IMR-90 (cell line): Measurements from ENCODE around the gene CTAGE1. TPM values are rescaled to one million over a fixed set of nuclear protein-coding genes. Genes with fewer than 3 reads are reported as not detected.

Source experiments
- ATAC-seq: fragments of 200-7000 bp; cut with Tn5 transposase; 2 replicates; pipeline ENCODE4 v1.9.1; 2020; ENCODE audit warnings: low read depth, mild to moderate bottlenecking, moderate library complexity
- BruUV-seq: library from RNA; stranded (reverse); fragments of 400-500 nt; replicated peaks from 2 replicates; lab custom pipeline; 2021; lab: Mats Ljungman, UMichigan
- CTCF ChIA-PET: fragments of 300-600 bp; formaldehyde crosslinking; extraction: SDS; loops from one replicate; lab custom pipeline; 2021; ENCODE audit warnings: antibody characterized with exemption; lab: Yijun Ruan, JAX
- POLR2A ChIA-PET: fragments of 300-600 bp; sonication (Branson Sonifier 250); formaldehyde crosslinking; loops from one replicate; lab custom pipeline; 2022; ENCODE audit warnings: antibody characterized with exemption; ENCODE audit not compliant: unreplicated experiment; lab: Charles Lee
- DNase-seq: peaks from one replicate; pipeline ENCODE4 v3.0.0; 2013
- H2AFZ ChIP-seq: replicated peaks from 2 replicates; pipeline ENCODE3; 2013; ENCODE audit warnings: low read length, mild to moderate bottlenecking; ENCODE audit not compliant: poor library complexity
- H2AK5ac ChIP-seq: 2 replicates; pipeline ENCODE4 v1.6.1; 2013; ENCODE audit warnings: low read depth, low read length, inconsistent platforms
- H2AK9ac ChIP-seq: replicated peaks from 2 replicates; pipeline ENCODE3; 2013; ENCODE audit warnings: mild to moderate bottlenecking, low read depth, low read length, moderate library complexity; ENCODE audit not compliant: poor library complexity
- H2BK120ac ChIP-seq: 2 replicates; pipeline ENCODE4 v1.6.1; 2013; ENCODE audit warnings: low read depth, low read length, inconsistent platforms
- H2BK15ac ChIP-seq: 3 replicates; pipeline ENCODE4 v1.6.1; 2013; ENCODE audit warnings: low read depth, low read length, inconsistent platforms
- H2BK20ac ChIP-seq: 2 replicates; pipeline ENCODE4 v1.6.1; 2013; ENCODE audit warnings: low read depth, mild to moderate bottlenecking, inconsistent platforms, low read length, moderate library complexity
- H2BK5ac ChIP-seq: 2 replicates; pipeline ENCODE4 v1.6.1; 2013; ENCODE audit warnings: mild to moderate bottlenecking, low read depth, low read length, inconsistent platforms; ENCODE audit not compliant: poor library complexity, severe bottlenecking
- H3K14ac ChIP-seq: replicated peaks from 2 replicates; pipeline ENCODE4 v1.6.1; 2013; ENCODE audit warnings: low read depth, low read length, inconsistent platforms
- H3K18ac ChIP-seq: 2 replicates; pipeline ENCODE4 v1.6.1; 2013; ENCODE audit warnings: low read depth, low read length, control low read depth
- H3K23ac ChIP-seq: 2 replicates; pipeline ENCODE4 v1.6.1; 2013; ENCODE audit warnings: low read depth, low read length, inconsistent platforms
- H3K27ac ChIP-seq: 2 replicates; pipeline ENCODE4 v1.5.1; 2013; ENCODE audit warnings: mild to moderate bottlenecking, control low read depth, low read length; ENCODE audit not compliant: insufficient read depth
- H3K27me3 ChIP-seq: 2 replicates; pipeline ENCODE4 v1.6.1; 2013; ENCODE audit warnings: low read length; ENCODE audit not compliant: control insufficient read depth, insufficient read depth
- H3K36me3 ChIP-seq: 2 replicates; pipeline ENCODE4 v1.6.1; 2013; ENCODE audit warnings: low read length, mixed read lengths; ENCODE audit not compliant: control insufficient read depth, insufficient read depth
- H3K4ac ChIP-seq: 2 replicates; pipeline ENCODE4 v1.6.1; 2013; ENCODE audit warnings: low read depth, low read length, inconsistent platforms
- H3K4me1 ChIP-seq: 2 replicates; pipeline ENCODE4 v1.6.1; 2013; ENCODE audit warnings: low read length, mixed read lengths; ENCODE audit not compliant: control insufficient read depth, insufficient read depth
- H3K4me2 ChIP-seq: 2 replicates; pipeline ENCODE4 v1.6.1; 2013; ENCODE audit warnings: low read depth, mild to moderate bottlenecking, control low read depth, low read length, moderate library complexity
- H3K4me3 ChIP-seq: 2 replicates; pipeline ENCODE4 v1.5.1; 2013; ENCODE audit warnings: low read depth, mild to moderate bottlenecking, control low read depth, low read length, moderate library complexity; ENCODE audit not compliant: insufficient read depth
- H3K56ac ChIP-seq: 2 replicates; pipeline ENCODE4 v1.6.1; 2013; ENCODE audit warnings: low read length, inconsistent platforms; ENCODE audit not compliant: insufficient read depth; ENCODE audit errors: extremely low read depth
- H3K79me1 ChIP-seq, 2 experiments: 2 replicates each; pipeline ENCODE4 v1.6.1; 2013; ENCODE audit warnings: low read length in 2 of 2, inconsistent platforms in 1 of 2, low read depth in 1 of 2
- H3K9ac ChIP-seq: 2 replicates; pipeline ENCODE4 v1.6.1; 2013; ENCODE audit warnings: low read depth, low read length, control low read depth
- H3K9me1 ChIP-seq: 2 replicates; pipeline ENCODE4 v1.6.1; 2013; ENCODE audit warnings: low read length, inconsistent platforms; ENCODE audit not compliant: insufficient read depth
- H3K9me3 ChIP-seq: 2 replicates; pipeline ENCODE4 v1.6.1; 2013; ENCODE audit warnings: low read length; ENCODE audit not compliant: control insufficient read depth, insufficient read depth
- H4K20me1 ChIP-seq: 2 replicates; pipeline ENCODE4 v1.6.1; 2013; ENCODE audit warnings: low read length, inconsistent platforms; ENCODE audit not compliant: insufficient read depth
- H4K5ac ChIP-seq: 2 replicates; pipeline ENCODE4 v1.6.1; 2013; ENCODE audit warnings: mild to moderate bottlenecking, low read depth, low read length, control low read depth
- H4K8ac ChIP-seq, 2 experiments: 2 replicates each; pipeline ENCODE4 v1.6.1; 2013; ENCODE audit warnings: low read depth in 2 of 2, low read length in 2 of 2, control low read depth in 1 of 2, inconsistent platforms in 1 of 2
- H4K91ac ChIP-seq: 2 replicates; pipeline ENCODE4 v1.6.1; 2013; ENCODE audit warnings: low read depth, low read length, inconsistent platforms; ENCODE audit not compliant: insufficient read depth
- BHLHE40 ChIP-seq: fragments of 150-350 bp; IDR thresholded peaks from 2 replicates; pipeline ENCODE4 v1.6.1; 2016; ENCODE audit warnings: mild to moderate bottlenecking, low read depth, low read length
- CEBPB ChIP-seq: IDR thresholded peaks from 2 replicates; pipeline ENCODE4 v1.6.1; 2012; ENCODE audit warnings: low read depth, low read length, improper control_type of control experiment
- CHD1 ChIP-seq: IDR thresholded peaks from 2 replicates; pipeline ENCODE4 v1.6.1; 2012; ENCODE audit warnings: low read depth, low read length, improper control_type of control experiment
- FOS ChIP-seq: fragments of 150-350 bp; IDR thresholded peaks from 2 replicates; pipeline ENCODE4 v1.6.1; 2016; ENCODE audit warnings: low read depth, low read length
- MAFK ChIP-seq: IDR thresholded peaks from 2 replicates; pipeline ENCODE4 v1.6.1; 2012; ENCODE audit warnings: low read depth, low read length, improper control_type of control experiment
- MAZ ChIP-seq: IDR thresholded peaks from 2 replicates; pipeline ENCODE4 v1.6.1; 2012; ENCODE audit warnings: low read depth, mild to moderate bottlenecking, low read length, improper control_type of control experiment, moderate library complexity, borderline replicate concordance
- MXI1 ChIP-seq: IDR thresholded peaks from 2 replicates; pipeline ENCODE4 v1.6.1; 2012; ENCODE audit warnings: low read depth, mild to moderate bottlenecking, low read length, moderate library complexity, borderline replicate concordance
- NFE2L2 ChIP-seq: fragments of 150-350 bp; IDR thresholded peaks from 2 replicates; pipeline ENCODE4 v1.6.1; 2016; ENCODE audit warnings: low read depth, mild to moderate bottlenecking, low read length
- POLR2A ChIP-seq: IDR thresholded peaks from 2 replicates; pipeline ENCODE4 v1.6.1; 2012; ENCODE audit warnings: mild to moderate bottlenecking, low read depth, low read length
- RAD21 ChIP-seq: IDR thresholded peaks from 2 replicates; pipeline ENCODE4 v1.6.1; 2012; ENCODE audit warnings: low read length, improper control_type of control experiment
- RCOR1 ChIP-seq: IDR thresholded peaks from 2 replicates; pipeline ENCODE4 v1.6.1; 2012; ENCODE audit warnings: mild to moderate bottlenecking, low read length, improper control_type of control experiment; ENCODE audit not compliant: insufficient replicate concordance
- RFX5 ChIP-seq: IDR thresholded peaks from 2 replicates; pipeline ENCODE4 v1.8.0; 2012; ENCODE audit warnings: low read depth, mild to moderate bottlenecking, low read length, moderate library complexity
- USF2 ChIP-seq: fragments of 150-350 bp; IDR thresholded peaks from 2 replicates; pipeline ENCODE4 v1.6.1; 2017; ENCODE audit warnings: mild to moderate bottlenecking, antibody characterized with exemption, low read length, low read depth
- WGBS, 2 experiments: methylation state at CpG; one replicate each; pipeline versions ENCODE4 v1.1.5 to v1.1.7; 2013; ENCODE audit warnings: missing lambda C conversion rate in 2 of 2; ENCODE audit not compliant: insufficient read length in 1 of 2; ENCODE audit errors: extremely low coverage in 2 of 2; 5-methylcytosine and 5-hydroxymethylcytosine counted together
- dilution Hi-C: fragments of 300-500 bp; cut with HindIII; formaldehyde crosslinking; loops from one replicate; pipeline ENCODE4 v1.14.3; 2018; ENCODE audit warnings: low sequenced_read_pairs; ENCODE audit not compliant: unreplicated experiment
- in situ Hi-C: fragments of 300-500 bp; cut with MboI; formaldehyde crosslinking; loops from 3 replicates; pipeline ENCODE4 v1.14.3; 2019; ENCODE audit warnings: low sequenced_read_pairs, inconsistent platforms, mixed read lengths
- intact Hi-C: fragments of 100-400 bp; cut with micrococcal nuclease; formaldehyde crosslinking; loops from 2 replicates; pipeline ENCODE4 v1.10.0; 2022
- polyA plus RNA-seq, 3 experiments: library from polyadenylated mRNA; depleted of rRNA; stranded (reverse); fragments of >200 nt; gene quantifications; 2 replicates each; pipeline ENCODE4 v1.2.3, GENCODE V29; 2012; ENCODE audit warnings: low replicate concordance in 1 of 3
- total RNA-seq: library from RNA; depleted of rRNA; stranded (reverse); fragments of >200 nt; gene quantifications from 2 replicates; pipeline ENCODE4 v1.2.3, GENCODE V29; 2012

CTAGE1 gene
- total and polyA plus RNA-seq, 2 of the 4 experiments (the other 2 are of a cell fraction), result 0.09 TPM; not detected in 1

GRCh38 chr18:22391407-22392345 lies 26.0 kb downstream of the CTAGE1 start:
- Histone ChIP-seq H3K4me1 (0 out of 2 replicates have a peak, but pooled peaks cover 4% of the 10 kb centered on the region), H3K56ac (no peak overlapping the region), H3K23ac (no peak overlapping the region), H3K27me3 (peaks cover 4% of the 10 kb centered on the region; the same call in 1 of the 2 replicates), H2AK9ac (no peak overlapping the region), H4K5ac (no peak overlapping the region), H2BK20ac (no peak overlapping the region), H4K8ac (no peak overlapping the region), H3K27ac (no peak overlapping the region), H2BK15ac (no peak overlapping the region), H3K79me1 (no peaks in the 10 kb centered on the region), H2BK120ac (no peak overlapping the region), H2BK5ac (no peak overlapping the region), H3K4ac (no peak overlapping the region), H3K14ac (no peak overlapping the region), H2AFZ (no peak overlapping the region), H4K91ac (no peak overlapping the region), H3K9ac (no peak overlapping the region), H3K9me1 (no peaks in the 10 kb centered on the region), H2AK5ac (peak overlapping the region; percentile 3; the same call in 1 of the 2 replicates), H3K9me3 (no peaks in the 10 kb centered on the region), H3K18ac (peak overlapping the region; percentile 25; the same call in 1 of the 2 replicates), H3K36me3 (no peaks in the 10 kb centered on the region), H4K20me1 (no peaks in the 10 kb centered on the region), H3K4me2 (peak overlapping the region; percentile 63), H3K4me3 (peak overlapping the region; percentile 4; the same call in 1 of the 2 replicates)
- ATAC-seq, result peak; percentile 84
- ChIA-PET POLR2A (no interaction called here), CTCF (no interaction called here)
- intact Hi-C loops, result loop anchor here (1.0 to 2.0 kb wide), 2 partner anchors 25 to 75 kb away; no protein-coding TSS in a partner anchor
- dilution Hi-C loops, result no loop called here
- no TSS peak for BruUV-seq
- in situ Hi-C loops, result no loop called here
- no peak for TF ChIP-seq MAZ
- 0 out of 2 replicates have a peak, but pooled peaks have one; percentile 3 for TF ChIP-seq NFE2L2
- TF ChIP-seq MXI1, result 0 out of 2 replicates have a peak, but pooled peaks have one; percentile 21
- TF ChIP-seq RAD21, result 0 out of 2 replicates have a peak, but pooled peaks have one; percentile 4
- TF ChIP-seq MAFK, result peak; percentile 10; the same call in 1 of the 2 replicates
- TF ChIP-seq CHD1, result no peak
- TF ChIP-seq FOS, result peak; percentile 48; the same call in 1 of the 2 replicates
- TF ChIP-seq CEBPB, result peak; percentile 90
- peak; percentile 60 for TF ChIP-seq BHLHE40
- peak; percentile 22 for TF ChIP-seq RCOR1
- no peak for TF ChIP-seq RFX5
- no peak for TF ChIP-seq USF2
- peak; percentile 40; the same call in 1 of the 2 replicates for TF ChIP-seq POLR2A
- DNase-seq, result peak; percentile 96
- 80% methylated on average over 1 of the region's 6 CpGs; no CpG with 5 or more reads in 1 of the 2 experiments for WGBS, 2 experiments
